Sigmoid colon (tissue), 4 donors: ENCODE results near the gene PTPRD.

Source experiments
- POLR2AphosphoS5 ChIP-seq, 4 donors: sonication (generic); formaldehyde crosslinking; IDR thresholded peaks; one replicate each; pipeline ENCODE4 v1.6.1; 2017; ENCODE audit warnings: antibody characterized with exemption in 4 of 4
- TF ChIP-seq, protein P1 (sequence below), 4 experiments: fragments of 450-650 bp in 3 of 4; fragments of 200-600 bp in 1 of 4; IDR thresholded peaks; one replicate each; pipeline ENCODE4 v1.5.1; 2016 to 2019; ENCODE audit warnings: antibody characterized with exemption in 4 of 4, mild to moderate bottlenecking in 3 of 4, moderate library complexity in 2 of 4

DNA sequence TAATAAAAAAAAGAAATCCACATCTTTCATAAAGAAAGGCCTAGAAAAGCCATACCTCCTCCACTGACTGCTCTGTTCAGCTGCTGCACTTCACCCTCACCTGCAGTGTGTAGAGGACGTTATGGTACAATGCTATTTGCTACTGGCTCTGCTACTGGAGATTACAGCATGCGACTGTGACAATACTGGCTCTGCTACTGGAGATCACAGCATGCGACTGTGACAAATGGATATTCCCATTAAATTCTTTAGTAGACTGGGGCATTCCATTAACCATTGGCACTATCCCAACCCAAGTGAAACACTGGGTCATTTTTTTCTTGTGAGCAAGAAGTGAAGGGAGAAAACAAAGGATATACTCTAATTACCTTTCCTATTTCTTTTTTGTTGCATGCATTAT is 1749.7 kb downstream of the PTPRD start:
- no peak for TF ChIP-seq POLR2AphosphoS5 (IDR thresholded peaks at IDR 0.05)
- TF ChIP-seq, protein P1, sequence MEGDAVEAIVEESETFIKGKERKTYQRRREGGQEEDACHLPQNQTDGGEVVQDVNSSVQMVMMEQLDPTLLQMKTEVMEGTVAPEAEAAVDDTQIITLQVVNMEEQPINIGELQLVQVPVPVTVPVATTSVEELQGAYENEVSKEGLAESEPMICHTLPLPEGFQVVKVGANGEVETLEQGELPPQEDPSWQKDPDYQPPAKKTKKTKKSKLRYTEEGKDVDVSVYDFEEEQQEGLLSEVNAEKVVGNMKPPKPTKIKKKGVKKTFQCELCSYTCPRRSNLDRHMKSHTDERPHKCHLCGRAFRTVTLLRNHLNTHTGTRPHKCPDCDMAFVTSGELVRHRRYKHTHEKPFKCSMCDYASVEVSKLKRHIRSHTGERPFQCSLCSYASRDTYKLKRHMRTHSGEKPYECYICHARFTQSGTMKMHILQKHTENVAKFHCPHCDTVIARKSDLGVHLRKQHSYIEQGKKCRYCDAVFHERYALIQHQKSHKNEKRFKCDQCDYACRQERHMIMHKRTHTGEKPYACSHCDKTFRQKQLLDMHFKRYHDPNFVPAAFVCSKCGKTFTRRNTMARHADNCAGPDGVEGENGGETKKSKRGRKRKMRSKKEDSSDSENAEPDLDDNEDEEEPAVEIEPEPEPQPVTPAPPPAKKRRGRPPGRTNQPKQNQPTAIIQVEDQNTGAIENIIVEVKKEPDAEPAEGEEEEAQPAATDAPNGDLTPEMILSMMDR (IDR thresholded peaks at IDR 0.05) = no peak
